HCT116 (cell line): ENCODE data around the gene NOX3. TPM values are rescaled to one million over a fixed set of nuclear protein-coding genes. Genes with fewer than 3 reads are reported as not detected.

Experiments used
- ATAC-seq: fragments of 200-7000 bp; cut with Tn5 transposase; 2 replicates; pipeline ENCODE4 v1.9.1; 2020; ENCODE audit warnings: mild to moderate bottlenecking, moderate library complexity
- BruUV-seq: library from RNA; stranded (reverse); fragments of 400-500 nt; replicated peaks from 2 replicates; lab custom pipeline; 2021; lab: Mats Ljungman, UMichigan
- CTCF ChIA-PET: fragments of 300-600 bp; sonication (Branson Sonifier 250); formaldehyde crosslinking; loops from one replicate; lab custom pipeline; 2021; ENCODE audit warnings: antibody characterized with exemption; lab: Charles Lee
- POLR2A ChIA-PET: fragments of 300-600, 350-600 bp; sonication (Branson Sonifier 250); formaldehyde crosslinking; loops from one replicate; lab custom pipeline; 2021; ENCODE audit warnings: antibody characterized with exemption; lab: Charles Lee
- RAD21 ChIA-PET, 2 experiments: fragments of 300-600 bp; sonication (Branson Sonifier 250); formaldehyde crosslinking; loops; one replicate each; lab custom pipeline; 2023; ENCODE audit warnings: low total read pairs in 2 of 2; ENCODE audit not compliant: uncharacterized antibody in 2 of 2, unreplicated experiment in 2 of 2, low non-redundant PET in 1 of 2; lab: Charles Lee
- DNase-seq: peaks from one replicate; pipeline ENCODE4 v3.0.0-alpha.2; 2010; ENCODE audit warnings: low read depth, low spot score
- H2AFZ ChIP-seq: fragments of 200-600 bp; shearing (Covaris generic), sonication (generic); 2 replicates; pipeline ENCODE4 v1.6.1; 2017; ENCODE audit warnings: low read depth, mixed run types, mixed read lengths, antibody characterized with exemption, low read length; ENCODE audit not compliant: poor library complexity, severe bottlenecking
- H3K27ac ChIP-seq: 2 replicates; pipeline ENCODE4 v1.5.1; 2012; ENCODE audit warnings: low read depth, low read length
- H3K27me3 ChIP-seq: fragments of 200-600 bp; sonication (generic); 2 replicates; pipeline ENCODE4 v1.6.1; 2016; ENCODE audit warnings: mixed run types, low read length, mixed read lengths; ENCODE audit not compliant: insufficient read depth
- H3K36me3 ChIP-seq, 2 experiments: fragments of 200-500 bp in 1 of 2; fragments of 200-600 bp in 1 of 2; sonication (Bioruptor generic) in 1 of 2; sonication (generic) in 1 of 2; 2 replicates each; pipeline versions ENCODE4 v1.5.1 to v1.6.1; 2014 to 2016; ENCODE audit warnings: low read length in 2 of 2, inconsistent platforms in 1 of 2, mixed read lengths in 1 of 2, mixed run types in 1 of 2; ENCODE audit not compliant: insufficient read depth in 2 of 2, control insufficient read depth in 1 of 2
- H3K4me1 ChIP-seq, 2 experiments: fragments of 200-600 bp in 1 of 2; sonication (generic) in 1 of 2; 2 replicates each; pipeline versions ENCODE4 v1.5.1 to v1.6.1; 2012 to 2017; ENCODE audit warnings: low read length in 2 of 2, inconsistent platforms in 1 of 2, mild to moderate bottlenecking in 1 of 2, mixed read lengths in 1 of 2, mixed run types in 1 of 2, moderate library complexity in 1 of 2; ENCODE audit not compliant: insufficient read depth in 2 of 2, control insufficient read depth in 1 of 2
- H3K4me2 ChIP-seq: fragments of 200-600 bp; sonication (generic); 2 replicates; pipeline ENCODE4 v1.6.1; 2017; ENCODE audit warnings: mixed run types, low read length, mixed read lengths
- H3K4me3 ChIP-seq, 2 experiments: fragments of 200-600 bp in 1 of 2; sonication (generic) in 1 of 2; replicated peaks in 1 of 2; 2 replicates each; pipeline ENCODE4 v1.5.1; 2011 to 2016; ENCODE audit warnings: low read length in 2 of 2, control low read depth in 1 of 2, low read depth in 1 of 2, mild to moderate bottlenecking in 1 of 2, mixed read lengths in 1 of 2, mixed run types in 1 of 2
- H3K79me2 ChIP-seq: fragments of 200-600 bp; sonication (generic); 2 replicates; pipeline ENCODE4 v1.6.1; 2017; ENCODE audit warnings: mild to moderate bottlenecking, mixed run types, low read length, moderate library complexity, mixed read lengths; ENCODE audit not compliant: insufficient read depth
- H3K9ac ChIP-seq: fragments of 200-600 bp; sonication (generic); 2 replicates; pipeline ENCODE4 v1.6.1; 2016; ENCODE audit warnings: low read length, mixed read lengths
- H3K9me2 ChIP-seq: fragments of 200-600 bp; sonication (generic), shearing (Covaris generic); 2 replicates; pipeline ENCODE4 v1.6.1; 2017; ENCODE audit warnings: mixed run types, mild to moderate bottlenecking, moderate library complexity; ENCODE audit not compliant: insufficient read depth
- H3K9me3 ChIP-seq, 2 experiments: fragments of 200-500 bp in 1 of 2; fragments of 200-600 bp in 1 of 2; sonication (Bioruptor generic) in 1 of 2; sonication (generic) in 1 of 2; 2 replicates each; pipeline ENCODE4 v1.6.1; 2014 to 2017; ENCODE audit warnings: low read length in 2 of 2, mixed read lengths in 2 of 2, inconsistent platforms in 1 of 2, low read depth in 1 of 2, mild to moderate bottlenecking in 1 of 2, mixed run types in 1 of 2, moderate library complexity in 1 of 2; ENCODE audit not compliant: control insufficient read depth in 1 of 2, insufficient read depth in 1 of 2
- H4K20me1 ChIP-seq: fragments of 200-600 bp; sonication (generic), shearing (Covaris generic); 2 replicates; pipeline ENCODE4 v1.6.1; 2017; ENCODE audit warnings: mixed run types, mild to moderate bottlenecking, moderate library complexity; ENCODE audit not compliant: insufficient read depth
- ATF3 ChIP-seq: IDR thresholded peaks from 2 replicates; pipeline ENCODE4 v1.6.1; 2012
- CEBPB ChIP-seq: IDR thresholded peaks from 2 replicates; pipeline ENCODE4 v1.6.1; 2012; ENCODE audit warnings: low read depth
- CTCF ChIP-seq, 3 experiments: fragments of 200-600 bp in 1 of 3; sonication (generic) in 1 of 3; IDR thresholded peaks in 2 of 3; conservative IDR thresholded peaks in 1 of 3; 2 replicates each; pipeline ENCODE4 v1.5.1; 2012 to 2017; ENCODE audit warnings: low read depth in 2 of 3, low read length in 2 of 3, antibody characterized with exemption in 1 of 3, borderline replicate concordance in 1 of 3, control low read depth in 1 of 3, mild to moderate bottlenecking in 1 of 3, mixed read lengths in 1 of 3, mixed run types in 1 of 3, moderate library complexity in 1 of 3; ENCODE audit not compliant: insufficient read depth in 1 of 3
- EGR1 ChIP-seq: IDR thresholded peaks from 2 replicates; pipeline ENCODE4 v1.6.1; 2012; ENCODE audit warnings: low read depth
- ELF1 ChIP-seq: IDR thresholded peaks from 2 replicates; pipeline ENCODE4 v1.6.1; 2012; ENCODE audit warnings: low read depth, borderline replicate concordance
- EZH2 ChIP-seq: fragments of 200-600 bp; sonication (generic); IDR thresholded peaks from 2 replicates; pipeline ENCODE4 v1.6.1; 2017; ENCODE audit warnings: antibody characterized with exemption, mixed run types
- EZH2phosphoT487 ChIP-seq: fragments of 200-600 bp; IDR thresholded peaks from 2 replicates; pipeline ENCODE4 v1.6.1; 2018; ENCODE audit warnings: antibody characterized with exemption, borderline replicate concordance
- FOSL1 ChIP-seq: IDR thresholded peaks from 2 replicates; pipeline ENCODE4 v1.6.1; 2012; ENCODE audit warnings: low read depth
- MAX ChIP-seq: IDR thresholded peaks from 2 replicates; pipeline ENCODE4 v1.6.1; 2012
- POLR2A ChIP-seq: IDR thresholded peaks from 2 replicates; pipeline ENCODE4 v1.7.0; 2011; ENCODE audit warnings: borderline replicate concordance; ENCODE audit not compliant: insufficient read depth, insufficient read length; ENCODE audit errors: extremely low read depth
- POLR2AphosphoS5 ChIP-seq: IDR thresholded peaks from 2 replicates; pipeline ENCODE4 v1.6.1; 2011; ENCODE audit warnings: mild to moderate bottlenecking, low read depth, low read length, moderate library complexity
- RAD21 ChIP-seq: IDR thresholded peaks from 2 replicates; pipeline ENCODE4 v1.6.1; 2012; ENCODE audit warnings: low read depth, mild to moderate bottlenecking
- SIN3A ChIP-seq: IDR thresholded peaks from 2 replicates; pipeline ENCODE4 v1.6.1; 2012; ENCODE audit warnings: low read depth
- SP1 ChIP-seq: IDR thresholded peaks from 2 replicates; pipeline ENCODE4 v1.6.1; 2012; ENCODE audit warnings: low read depth
- SRF ChIP-seq: IDR thresholded peaks from 2 replicates; pipeline ENCODE4 v1.6.1; 2012; ENCODE audit warnings: low read depth
- TCF7L2 ChIP-seq: IDR thresholded peaks from 2 replicates; pipeline ENCODE4 v1.7.0; 2011; ENCODE audit warnings: borderline replicate concordance, inconsistent platforms; ENCODE audit not compliant: insufficient read depth, insufficient read length; ENCODE audit errors: extremely low read depth
- YY1 ChIP-seq: IDR thresholded peaks from 2 replicates; pipeline ENCODE4 v1.6.1; 2011; ENCODE audit warnings: low read length, low read depth, moderate library complexity, mild to moderate bottlenecking; ENCODE audit not compliant: insufficient replicate concordance; ENCODE audit errors: extremely low read depth
- ZBTB33 ChIP-seq: IDR thresholded peaks from 2 replicates; pipeline ENCODE4 v1.6.1; 2011; ENCODE audit warnings: mild to moderate bottlenecking, low read length, moderate library complexity; ENCODE audit not compliant: insufficient replicate concordance; ENCODE audit errors: extremely low read depth
- ZFX ChIP-seq: fragments of 450-650 bp; IDR thresholded peaks from 2 replicates; pipeline ENCODE4 v1.6.1; 2017
- ZNF274 ChIP-seq: fragments of 200-500 bp; sonication (Bioruptor generic); IDR thresholded peaks from 2 replicates; pipeline ENCODE4 v1.6.1; 2014; ENCODE audit warnings: mild to moderate bottlenecking, low read depth, low read length, inconsistent platforms
- intact Hi-C: fragments of 100-400 bp; cut with micrococcal nuclease; formaldehyde crosslinking; loops from 2 replicates; pipeline ENCODE4 v1.10.0; 2022
- total RNA-seq: library from RNA; stranded (reverse); gene quantifications from one replicate; pipeline ENCODE4 v1.2.1, GENCODE V29; 2021; ENCODE audit not compliant: unreplicated experiment

The NOX3 gene
- total RNA-seq, 1 experiment from 2014 or later, result not detected

GRCh38 chr6:155441112-155441465 is 14.6 kb downstream of the NOX3 start:
- POLR2A ChIA-PET, result no interaction called here
- Histone ChIP-seq H3K9ac (no peak overlapping the region), H3K9me2 (no peaks in the 10 kb centered on the region), H4K20me1 (no peaks in the 10 kb centered on the region), H3K4me2 (no peak overlapping the region), H2AFZ (no peak overlapping the region), H3K36me3 (no peaks in the 10 kb centered on the region), H3K4me1 (peaks cover 0 to 8% of the 10 kb centered on the region in 2 experiments; a peak in 2 of 4 replicates), H3K79me2 (no peaks in the 10 kb centered on the region), H3K9me3 (no peaks in the 10 kb centered on the region), H3K27me3 (no peaks in the 10 kb centered on the region), H3K27ac (no peak overlapping the region), H3K4me3 (no peak overlapping the region)
- RAD21 ChIA-PET, result no interaction called here
- BruUV-seq, result no TSS peak
- intact Hi-C loops, result no loop called here
- DNase-seq, result no peak
- TF ChIP-seq EZH2 (no peak), CTCF (IDR thresholded peaks at IDR 0.05 in 2 of 3, conservative IDR thresholded peaks at IDR 0.05 in 1 of 3; ENCODE audit: borderline replicate concordance in 1 of 3, insufficient read depth in 1 of 3, low read depth in 2 of 3, low read length in 2 of 3) (no peak), ZFX (no peak), SP1 (no peak), POLR2AphosphoS5 (no peak), POLR2A (no peak), TCF7L2 (no peak), ZBTB33 (no peak), ELF1 (no peak), MAX (no peak), YY1 (no peak), ZNF274 (no peak), FOSL1 (no peak), SIN3A (no peak), SRF (no peak), RAD21 (no peak), EGR1 (no peak), EZH2phosphoT487 (no peak), CEBPB (no peak), ATF3 (no peak)
- CTCF ChIA-PET, result no interaction called here
- no peak for ATAC-seq
